Smooth muscle cell (in vitro differentiated cells): Measurements from ENCODE around the gene SRXN1. TPM values are rescaled to one million over a fixed set of nuclear protein-coding genes. Genes with fewer than 3 reads are reported as not detected.

Source experiments
- DNase-seq: peaks from one replicate; lab custom pipeline; 2025; ENCODE audit not compliant: unreplicated experiment; lab: John Stamatoyannopoulos, UW
- H2AFZ ChIP-seq: fragments of 200-600 bp; sonication (generic); 2 replicates; pipeline ENCODE4 v1.6.0; 2016; ENCODE audit warnings: antibody characterized with exemption, low read depth, mild to moderate bottlenecking
- H3F3A ChIP-seq: fragments of 200-600 bp; sonication (generic); 2 replicates; pipeline ENCODE4 v1.6.0; 2017; ENCODE audit warnings: antibody characterized with exemption, low read depth
- H3K27ac ChIP-seq: fragments of 200-600 bp; sonication (generic); 2 replicates; pipeline ENCODE4 v1.5.1; 2016; ENCODE audit warnings: low read depth, mild to moderate bottlenecking
- H3K27me3 ChIP-seq: fragments of 200-600 bp; sonication (generic); 2 replicates; pipeline ENCODE4 v1.6.1; 2016; ENCODE audit warnings: low read depth, mild to moderate bottlenecking
- H3K36me3 ChIP-seq: fragments of 200-600 bp; sonication (generic); 2 replicates; pipeline ENCODE4 v1.5.1; 2016; ENCODE audit warnings: low read depth
- H3K4me1 ChIP-seq: fragments of 200-600 bp; sonication (generic); 2 replicates; pipeline ENCODE4 v1.5.1; 2016; ENCODE audit warnings: low read depth
- H3K4me2 ChIP-seq: fragments of 200-600 bp; sonication (generic); 2 replicates; pipeline ENCODE4 v1.6.0; 2016; ENCODE audit warnings: mild to moderate bottlenecking
- H3K4me3 ChIP-seq: fragments of 200-600 bp; sonication (generic); 2 replicates; pipeline ENCODE4 v1.5.1; 2016; ENCODE audit warnings: mild to moderate bottlenecking
- H3K79me2 ChIP-seq: fragments of 200-600 bp; sonication (generic); 2 replicates; pipeline ENCODE4 v1.6.0; 2016; ENCODE audit warnings: low read depth, mild to moderate bottlenecking
- H3K9ac ChIP-seq: fragments of 200-600 bp; sonication (generic); 2 replicates; pipeline ENCODE4 v1.6.0; 2016; ENCODE audit warnings: low read depth
- H3K9me3 ChIP-seq: fragments of 200-600 bp; sonication (generic); replicated peaks from 2 replicates; pipeline ENCODE4 v1.5.1; 2016; ENCODE audit warnings: low read depth
- H4K20me1 ChIP-seq: fragments of 200-600 bp; sonication (generic); 2 replicates; pipeline ENCODE4 v1.6.0; 2016; ENCODE audit warnings: low read depth
- CTCF ChIP-seq: fragments of 200-600 bp; sonication (generic); IDR thresholded peaks from 2 replicates; pipeline ENCODE4 v1.5.1; 2017; ENCODE audit warnings: borderline replicate concordance, mild to moderate bottlenecking, antibody characterized with exemption; ENCODE audit not compliant: insufficient read depth, poor library complexity, severe bottlenecking
- WGBS: methylation state at CpG from one replicate; pipeline ENCODE4 v1.1.7; 2016; ENCODE audit warnings: low lambda C conversion rate; 5-methylcytosine and 5-hydroxymethylcytosine counted together
- polyA plus RNA-seq: library from polyadenylated mRNA; unstranded; fragments of >200 nt; fragmentation: Nextera tagmentation; extraction: Ambion mirVana; gene quantifications from 2 replicates; pipeline ENCODE4 v1.2.1, GENCODE V29; 2016
- total RNA-seq: library from RNA; depleted of rRNA; stranded (reverse); fragments of >200 nt; gene quantifications from 2 replicates; pipeline ENCODE4 v1.2.3, GENCODE V29; 2014

SRXN1 gene
- total and polyA plus RNA-seq, 2 experiments from 2014 or later, result 26.9 to 27.2 TPM

GRCh38 chr20:608970-609369 lies 44.0 kb downstream of the SRXN1 start:
- DNase-seq, result no peak
- no peaks in the 10 kb centered on the region for H4K20me1 ChIP-seq
- H3K27ac ChIP-seq, result no peak overlapping the region
- no peak overlapping the region for H3K4me3 ChIP-seq
- no peak overlapping the region for H2AFZ ChIP-seq
- H3K9me3 ChIP-seq, result no peaks in the 10 kb centered on the region
- no peak overlapping the region for H3K9ac ChIP-seq
- no peak for TF ChIP-seq CTCF
- H3K4me1 ChIP-seq, result no peaks in the 10 kb centered on the region
- H3K79me2 ChIP-seq, result no peaks in the 10 kb centered on the region
- H3K4me2 ChIP-seq, result no peak overlapping the region
- H3K27me3 ChIP-seq, result peaks cover 56% of the 10 kb centered on the region
- H3K36me3 ChIP-seq, result no peaks in the 10 kb centered on the region
- no peaks in the 10 kb centered on the region for H3F3A ChIP-seq
- 85% methylated on average over 8 of the region's 8 CpGs for WGBS

- H3K9me3 ChIP-seq, result no peaks in the 10 kb centered on the region
- TF ChIP-seq CTCF, result no peak
- no peak overlapping the region for H3K27ac ChIP-seq
- DNase-seq, result no peak
- H3K79me2 ChIP-seq, result no peaks in the 10 kb centered on the region
- H3K4me3 ChIP-seq, result no peak overlapping the region
- no peak overlapping the region for H3K9ac ChIP-seq
- H3K27me3 ChIP-seq, result peaks cover 46% of the 10 kb centered on the region
- no peaks in the 10 kb centered on the region for H4K20me1 ChIP-seq
- no peaks in the 10 kb centered on the region for H3F3A ChIP-seq
- WGBS, result 95% methylated on average over 6 of the region's 6 CpGs
- no peak overlapping the region for H3K4me2 ChIP-seq
- H3K4me1 ChIP-seq, result no peaks in the 10 kb centered on the region
- no peaks in the 10 kb centered on the region for H3K36me3 ChIP-seq
- H2AFZ ChIP-seq, result no peak overlapping the region
Measured at GRCh38 chr20:607476-607875, 45.5 kb downstream of the SRXN1 start.

GRCh38 chr20:605237-605636 lies 47.8 kb downstream of the SRXN1 start:
- Histone ChIP-seq H3K36me3 (no peaks in the 10 kb centered on the region), H3K4me1 (no peaks in the 10 kb centered on the region), H3F3A (no peaks in the 10 kb centered on the region), H3K27me3 (peaks cover 23% of the 10 kb centered on the region), H3K27ac (no peak overlapping the region), H3K4me3 (no peak overlapping the region), H3K4me2 (no peak overlapping the region), H3K9ac (no peak overlapping the region), H3K79me2 (no peaks in the 10 kb centered on the region), H3K9me3 (no peaks in the 10 kb centered on the region), H2AFZ (no peak overlapping the region), H4K20me1 (no peaks in the 10 kb centered on the region)
- TF ChIP-seq CTCF, result no peak
- WGBS, result 56% methylated on average over 5 of the region's 5 CpGs
- DNase-seq, result no peak

GRCh38 chr20:603116-603640 lies 49.8 kb downstream of the SRXN1 start:
- no peak overlapping the region for H3K9ac ChIP-seq
- 92% methylated on average over 8 of the region's 8 CpGs for WGBS
- TF ChIP-seq CTCF, result no peak

More at GRCh38 chr20:603116-603640, 49.8 kb downstream of the SRXN1 start:
- Histone ChIP-seq H4K20me1 (no peaks in the 10 kb centered on the region), H3F3A (no peaks in the 10 kb centered on the region), H2AFZ (no peak overlapping the region), H3K9me3 (no peaks in the 10 kb centered on the region), H3K4me1 (no peaks in the 10 kb centered on the region), H3K36me3 (no peaks in the 10 kb centered on the region), H3K4me3 (no peak overlapping the region), H3K27ac (no peak overlapping the region), H3K79me2 (no peaks in the 10 kb centered on the region), H3K4me2 (no peak overlapping the region), H3K27me3 (peaks cover 6% of the 10 kb centered on the region)
- DNase-seq, result no peak
